Activated gamma-delta T cell treated with anti-CD3 and anti-CD28 coated beads, Interleukin-2, amount 50 U/mL, for 16 hours (primary cell): ENCODE data around the gene TTC34.

Experiments used
- DNase-seq: peaks from one replicate; pipeline ENCODE4 v3.0.0-alpha.2; 2020; ENCODE audit warnings: low read depth

TTC34 gene

GRCh38 chr1:2588661-2589430 lies 212.6 kb downstream of the TTC34 start:
- DNase-seq = no peak

- DNase-seq = no peak
Measured at GRCh38 chr1:2587860-2588571, 213.5 kb downstream of the TTC34 start.

DNA sequence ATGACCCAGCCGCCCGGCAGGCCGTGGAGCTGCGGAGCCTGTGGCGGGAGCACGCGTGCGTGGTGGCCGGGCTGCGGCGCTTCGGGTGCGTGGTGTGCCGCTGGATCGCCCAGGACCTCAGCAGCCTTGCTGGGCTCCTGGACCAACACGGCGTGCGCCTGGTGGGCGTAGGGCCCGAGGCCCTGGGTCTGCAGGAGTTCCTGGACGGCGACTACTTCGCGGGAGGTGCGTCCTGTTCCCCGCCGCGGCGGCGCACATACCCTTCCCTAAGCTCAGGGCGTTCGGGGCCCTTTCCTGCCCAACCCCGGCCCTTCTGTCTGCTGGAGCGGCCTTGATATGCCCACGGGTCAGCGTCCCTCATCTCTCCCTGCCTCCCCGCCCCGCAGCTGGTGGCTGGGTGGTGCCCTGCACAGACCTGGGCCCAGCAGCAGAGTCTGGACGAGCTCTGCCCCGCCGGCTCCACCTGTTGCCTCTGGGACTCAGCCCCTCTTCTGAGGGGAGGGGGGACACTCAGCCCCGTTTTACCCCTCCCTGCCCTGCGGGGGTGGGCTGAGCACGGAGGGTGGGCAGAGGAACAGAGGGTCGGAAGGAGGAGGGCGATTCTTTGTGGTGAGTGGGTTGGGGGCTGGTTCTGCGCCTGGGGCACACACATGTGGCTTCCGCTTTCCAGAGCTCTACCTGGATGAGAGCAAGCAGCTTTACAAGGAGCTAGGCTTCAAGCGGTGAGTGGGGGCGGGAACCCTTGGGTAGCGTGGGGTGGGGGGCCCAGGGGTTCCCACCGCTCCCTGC lies 214.2 kb downstream of the TTC34 start:
- no peak for DNase-seq

GRCh38 chr1:2586154-2587070 lies 215.1 kb downstream of the TTC34 start, which contains the start of gene PRXL2B:
TSS of gene PRXL2B (plus strand) at chr1:2586777. CDS start at chr1:2586886, 109 bp downstream.
- peak; percentile 95 for DNase-seq
